GM23338 (cell line): Measurements from ENCODE around the gene GLDC.

ENCODE experiments used
- CREB1 ChIP-seq: fragments of 250-450 bp; sonication (Bioruptor Pico); IDR thresholded peaks from 2 replicates; pipeline ENCODE4 v1.5.0; 2020; ENCODE audit warnings: low read depth, mild to moderate bottlenecking, moderate library complexity
- CTCF ChIP-seq, 2 experiments: fragments of 200-600 bp in 1 of 2; sonication (generic) in 1 of 2; conservative IDR thresholded peaks; 2 replicates each; pipeline versions ENCODE4 v1.5.1 to v1.6.1; 2016 to 2017; ENCODE audit warnings: antibody characterized with exemption in 2 of 2, low read depth in 2 of 2, mild to moderate bottlenecking in 2 of 2, moderate library complexity in 1 of 2
- ETS1 ChIP-seq: IDR thresholded peaks from 2 replicates; pipeline ENCODE4 v1.6.1; 2016; ENCODE audit warnings: antibody characterized with exemption
- EZH2 ChIP-seq: fragments of 200-600 bp; sonication (generic); IDR thresholded peaks from one replicate; pipeline ENCODE4 v1.8.0; 2017; ENCODE audit warnings: antibody characterized with exemption, mild to moderate bottlenecking, low read depth; ENCODE audit not compliant: unreplicated experiment
- EZH2phosphoT487 ChIP-seq: fragments of 200-600 bp; sonication (generic); IDR thresholded peaks from one replicate; pipeline ENCODE4 v1.8.1; 2018; ENCODE audit warnings: antibody characterized with exemption; ENCODE audit not compliant: unreplicated experiment
- NANOG ChIP-seq: IDR thresholded peaks from 2 replicates; pipeline ENCODE4 v1.6.1; 2016; ENCODE audit warnings: antibody characterized with exemption, borderline replicate concordance
- POLR2AphosphoS5 ChIP-seq: IDR thresholded peaks from 2 replicates; pipeline ENCODE4 v1.6.1; 2016; ENCODE audit warnings: antibody characterized with exemption, low read depth
- REST ChIP-seq: IDR thresholded peaks from one replicate; pipeline ENCODE4 v1.6.1; 2018; ENCODE audit warnings: antibody characterized with exemption; ENCODE audit not compliant: unreplicated experiment
- ZNF114 ChIP-seq: fragments of 250-450 bp; sonication (Bioruptor Pico); IDR thresholded peaks from 2 replicates; pipeline ENCODE4 v1.5.0; 2020; ENCODE audit warnings: mild to moderate bottlenecking, moderate library complexity

- TF ChIP-seq CTCF (conservative IDR thresholded peaks at IDR 0.05; ENCODE audit: low read depth in 2 of 2) (no peak), NANOG (no peak), EZH2 (no peak), POLR2AphosphoS5 (no peak), REST (no peak), EZH2phosphoT487 (no peak), CREB1 (CRISPR knock-in tag) (no peak), ETS1 (no peak), ZNF114 (CRISPR knock-in tag) (no peak)
Observed at GRCh38 chr9:6538666-6539071, 106.9 kb downstream of the GLDC start.
